Stomach (tissue), 9 donors: ENCODE data around the gene PKIG. TPM values are rescaled to one million over a fixed set of nuclear protein-coding genes. Genes with fewer than 3 reads are reported as not detected.
A peak's percentile ranks its signal among the peaks of the same experiment; 100 is the strongest.

Source experiments
- DNase-seq, 2 donors: peaks; one replicate each; pipeline versions ENCODE4 v3.0.0 to v3.0.0-alpha.2; 2013 to 2019
- H3K27ac ChIP-seq, 5 donors: fragments of 200-600 bp in 4 of 5; sonication (generic) in 4 of 5; one replicate each; pipeline ENCODE4 v1.5.1; 2013 to 2019; ENCODE audit warnings: mild to moderate bottlenecking in 1 of 5, moderate library complexity in 1 of 5
- H3K27me3 ChIP-seq, 3 donors: fragments of 200-600 bp; sonication (generic); one replicate each; pipeline ENCODE4 v1.5.1; 2017 to 2019; ENCODE audit warnings: mixed run types in 1 of 3
- H3K36me3 ChIP-seq, 4 donors: fragments of 200-600 bp; sonication (generic); 1 replicate in 3 of 4; 2 replicates in 1 of 4; pipeline ENCODE4 v1.5.1; 2016 to 2019
- H3K4me1 ChIP-seq, 4 donors: fragments of 200-600 bp; sonication (generic); one replicate each; pipeline ENCODE4 v1.5.1; 2016 to 2019
- H3K4me3 ChIP-seq, 4 donors: fragments of 200-600 bp; sonication (generic) in 3 of 4; one replicate each; pipeline ENCODE4 v1.5.1; 2016 to 2019; ENCODE audit warnings: mild to moderate bottlenecking in 1 of 4
- H3K9me3 ChIP-seq, 4 donors: fragments of 200-600 bp; sonication (generic); one replicate each; pipeline ENCODE4 v1.5.1; 2016 to 2019
- CTCF ChIP-seq, 7 experiments: fragments of 450-650 bp in 4 of 7; fragments of 200-600 bp in 3 of 7; sonication (generic) in 3 of 7; IDR thresholded peaks; one replicate each; pipeline ENCODE4 v1.5.1; 2016 to 2019; ENCODE audit warnings: antibody characterized with exemption in 7 of 7, control low read depth in 2 of 7, mild to moderate bottlenecking in 1 of 7
- EP300 ChIP-seq: sonication (generic); formaldehyde crosslinking; IDR thresholded peaks from one replicate; pipeline ENCODE4 v1.6.1; 2017; ENCODE audit warnings: antibody characterized with exemption
- POLR2A ChIP-seq, 4 donors: fragments of 450-650 bp; IDR thresholded peaks; one replicate each; pipeline ENCODE4 v1.6.1; 2016; ENCODE audit warnings: antibody characterized with exemption in 4 of 4, control low read depth in 2 of 4, mild to moderate bottlenecking in 1 of 4, moderate library complexity in 1 of 4
- POLR2AphosphoS5 ChIP-seq, 3 donors: sonication (generic); formaldehyde crosslinking; IDR thresholded peaks; one replicate each; pipeline ENCODE4 v1.6.1; 2016; ENCODE audit warnings: antibody characterized with exemption in 3 of 3
- WGBS, 5 donors: extraction: QIAGEN DNeasy Blood & Tissue Kit in 3 of 5; methylation state at CpG; one replicate each; pipeline versions ENCODE4 v1.1.5 to v1.1.7; 2013 to 2018; 5-methylcytosine and 5-hydroxymethylcytosine counted together
- intact Hi-C: fragments of 100-400 bp; cut with DNase I; formaldehyde crosslinking; loops from one replicate; pipeline ENCODE4 v1.15.1; 2023; ENCODE audit warnings: low total_unique reads
- polyA plus RNA-seq, 3 donors: library from polyadenylated mRNA; stranded (reverse); fragments of 200-250 nt; gene quantifications; one replicate each; pipeline ENCODE4 v1.2.3, GENCODE V29; 2013
- total RNA-seq, 5 donors: library from RNA; depleted of rRNA; stranded (reverse); fragments of >200 nt; gene quantifications; one replicate each; pipeline versions ENCODE4 v1.1.0 to v1.2.3, GENCODE V29; 2014 to 2016
- donor health status: healthy with polysubstance abuse.
- donor health status: Bipolar disorder and iron deficiency.
- donor health status: healthy.

The PKIG gene
- total and polyA plus RNA-seq, 8 donors, result 17.4 to 124 (median 56.4) TPM

GRCh38 chr20:44629542-44629941, 47.2 kb downstream of the PKIG start:
- Histone ChIP-seq H3K36me3 (peaks cover under 1 to 51% (median 43%) of the 10 kb centered on the region in 4 donors), H3K27me3 (no peaks in the 10 kb centered on the region), H3K9me3 (no peaks in the 10 kb centered on the region), H3K27ac (no peak overlapping the region), H3K4me3 (no peak overlapping the region), H3K4me1 (peaks cover 10 to 41% (median 25%) of the 10 kb centered on the region in 4 donors)
- 47 to 76% (median 57%) methylated on average over 8 to 10 of the region's 10 CpGs for WGBS, 5 donors
- DNase-seq, result peak in 1 of 2 donors; percentile 35
- no peak for TF ChIP-seq POLR2A (IDR thresholded peaks at IDR 0.05)
- TF ChIP-seq CTCF (IDR thresholded peaks at IDR 0.05), result no peak
- TF ChIP-seq EP300, result no peak
- TF ChIP-seq POLR2AphosphoS5 (IDR thresholded peaks at IDR 0.05), result no peak
- intact Hi-C loops, result no loop called here

DNA sequence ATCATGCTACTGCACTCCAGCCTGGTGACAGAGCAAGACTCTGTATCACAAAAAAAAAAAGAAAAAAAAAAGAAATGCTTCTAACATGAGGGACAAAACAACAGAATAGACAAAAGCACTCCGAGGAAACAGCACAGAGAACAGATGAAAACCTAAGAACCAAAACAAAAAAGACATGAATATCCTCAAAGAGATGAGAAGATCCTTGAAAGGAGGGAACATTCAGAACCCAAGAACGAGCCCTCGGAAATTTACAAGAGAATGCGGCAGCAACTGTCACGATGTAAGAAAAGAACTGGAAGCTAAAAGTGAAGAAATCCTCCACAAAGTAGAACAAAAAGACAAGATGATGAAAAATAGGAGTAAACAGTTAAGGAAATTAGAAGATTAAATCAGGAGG, 47.9 kb downstream of the PKIG start:
- no peaks in the 10 kb centered on the region for H3K9me3 ChIP-seq
- peaks cover 11 to 41% (median 26%) of the 10 kb centered on the region in 4 donors for H3K4me1 ChIP-seq
- TF ChIP-seq CTCF (IDR thresholded peaks at IDR 0.05) (no peak), POLR2A (IDR thresholded peaks at IDR 0.05) (no peak), POLR2AphosphoS5 (IDR thresholded peaks at IDR 0.05) (no peak), EP300 (no peak)
- peaks cover 7 to 51% (median 44%) of the 10 kb centered on the region in 4 donors for H3K36me3 ChIP-seq
- WGBS, 5 donors, result 93 to 96% (median 96%) methylated on average over 5 of the region's 5 CpGs
- H3K27me3 ChIP-seq, result no peaks in the 10 kb centered on the region
- H3K4me3 ChIP-seq, result no peak overlapping the region
- no peak overlapping the region for H3K27ac ChIP-seq
- DNase-seq, result no peak
- intact Hi-C loops, result no loop called here

GRCh38 chr20:44632103-44632752, 49.8 kb downstream of the PKIG start:
- 68 to 80% (median 73%) methylated on average over 8 of the region's 8 CpGs for WGBS, 5 donors
- intact Hi-C loops, result no loop called here
- no peaks in the 10 kb centered on the region for H3K27me3 ChIP-seq
- no peak for DNase-seq
- H3K36me3 ChIP-seq, result peaks cover 7 to 38% (median 36%) of the 10 kb centered on the region in 4 donors
- no peaks in the 10 kb centered on the region for H3K9me3 ChIP-seq
- peak overlapping the region in 2 of 5 donors; percentile 8 to 65 for H3K27ac ChIP-seq
- no peak overlapping the region for H3K4me3 ChIP-seq
- H3K4me1 ChIP-seq, result peaks cover 11 to 46% (median 26%) of the 10 kb centered on the region in 4 donors
- no peak for TF ChIP-seq POLR2AphosphoS5 (IDR thresholded peaks at IDR 0.05)
- TF ChIP-seq EP300, result no peak
- TF ChIP-seq POLR2A (IDR thresholded peaks at IDR 0.05), result no peak
- no peak for TF ChIP-seq CTCF (IDR thresholded peaks at IDR 0.05)

DNA sequence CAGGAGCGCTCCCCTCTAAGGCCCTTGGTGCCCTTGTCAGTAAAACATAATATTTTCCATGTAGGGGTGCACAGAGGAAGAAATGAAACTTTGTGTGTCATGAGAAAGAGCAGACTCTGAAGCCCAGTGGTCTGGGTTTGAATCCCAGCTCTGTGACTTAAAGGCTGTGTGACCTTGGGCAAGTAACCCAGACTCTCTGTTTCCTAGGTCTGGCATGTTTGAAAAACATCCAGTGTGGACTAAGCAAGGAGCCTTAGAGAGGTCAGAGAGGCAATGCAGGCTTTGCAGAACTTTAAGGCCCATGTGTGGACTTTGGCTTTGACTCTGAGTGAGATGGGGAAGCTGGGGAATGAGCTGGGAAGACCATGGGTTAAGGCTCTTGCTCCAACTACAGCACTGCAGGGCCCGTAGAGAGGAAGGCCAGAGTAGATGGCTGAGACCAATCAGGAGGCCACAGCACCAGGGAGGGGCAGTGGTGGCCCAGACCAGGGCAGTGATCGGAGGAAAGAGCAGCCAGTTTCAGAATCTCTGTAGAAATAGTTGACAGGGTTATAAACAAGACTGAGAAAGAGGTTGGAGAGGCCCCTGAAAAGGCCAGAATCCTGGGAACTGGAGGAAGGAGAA, 50.9 kb downstream of the PKIG start:
- Histone ChIP-seq H3K27me3 (no peaks in the 10 kb centered on the region), H3K36me3 (peaks cover 7 to 27% (median 25%) of the 10 kb centered on the region in 4 donors), H3K4me3 (no peak overlapping the region), H3K4me1 (peaks cover 11 to 49% (median 26%) of the 10 kb centered on the region in 4 donors), H3K27ac (peak overlapping the region; percentile 9 to 65 (median 33)), H3K9me3 (no peaks in the 10 kb centered on the region)
- no peak for TF ChIP-seq EP300
- TF ChIP-seq POLR2AphosphoS5 (IDR thresholded peaks at IDR 0.05), result no peak
- TF ChIP-seq POLR2A (IDR thresholded peaks at IDR 0.05), result no peak
- no peak for TF ChIP-seq CTCF (IDR thresholded peaks at IDR 0.05)
- WGBS, 5 donors, result 41 to 68% (median 55%) methylated on average over 3 of the region's 3 CpGs
- DNase-seq, result no peak
- intact Hi-C loops, result no loop called here
